Hematopoietic multipotent progenitor cell treated with erythropoietin and hydrocortisone succinate and interleukin-3 and kit ligand, for 4 days (in vitro differentiated cells): ENCODE data around the gene KLHL40.
"Not testable (repeated sequence)": the region's sequence is repeated elsewhere in the genome, so short reads cannot be mapped to it uniquely, and the experiment has no call there.

Experiments
- DNase-seq: peaks from one replicate; pipeline ENCODE4 v3.0.0-alpha.2; 2015

The KLHL40 gene

GRCh38 chr3:42705058-42705767 lies 19.9 kb downstream of the KLHL40 start:
- DNase-seq = no peak

GRCh38 chr3:42705962-42706585 lies 20.7 kb downstream of the KLHL40 start:
- DNase-seq = no peak

- no peak for DNase-seq
Measured at GRCh38 chr3:42706721-42707619, 21.6 kb downstream of the KLHL40 start.

- DNase-seq = no peak
Measured at GRCh38 chr3:42707620-42708355, 22.5 kb downstream of the KLHL40 start.

- DNase-seq = no peak
Measured at GRCh38 chr3:42708611-42709151, 23.3 kb downstream of the KLHL40 start.

GRCh38 chr3:42709621-42710020 lies 24.3 kb downstream of the KLHL40 start:
- no peak for DNase-seq

GRCh38 chr3:42710323-42711021 lies 25.1 kb downstream of the KLHL40 start:
- DNase-seq = no peak

GRCh38 chr3:42711491-42712343 lies 26.4 kb downstream of the KLHL40 start:
- no peak for DNase-seq

GRCh38 chr3:42712344-42712648 lies 27.0 kb downstream of the KLHL40 start:
- no peak for DNase-seq

GRCh38 chr3:42712688-42713372 lies 27.5 kb downstream of the KLHL40 start:
- no peak for DNase-seq

- DNase-seq = no peak
Measured at GRCh38 chr3:42713747-42714146, 28.4 kb downstream of the KLHL40 start.

- no peak for DNase-seq
Measured at GRCh38 chr3:42714171-42714852, 29.0 kb downstream of the KLHL40 start.

- DNase-seq = peak; percentile 60
Measured at GRCh38 chr3:42717306-42717705, 32.0 kb downstream of the KLHL40 start.

GRCh38 chr3:42718338-42718737 lies 33.0 kb downstream of the KLHL40 start:
- DNase-seq = no peak

GRCh38 chr3:42719002-42719401 lies 33.7 kb downstream of the KLHL40 start:
- DNase-seq = no peak

- DNase-seq = peak; percentile 22
Measured at GRCh38 chr3:42720126-42720525, 34.8 kb downstream of the KLHL40 start.

GRCh38 chr3:42721690-42722089 lies 36.4 kb downstream of the KLHL40 start:
- DNase-seq = no peak

GRCh38 chr3:42722442-42722841 lies 37.1 kb downstream of the KLHL40 start:
- DNase-seq = not testable (repeated sequence)

- DNase-seq = no peak
Measured at GRCh38 chr3:42723219-42723618, 37.9 kb downstream of the KLHL40 start.

GRCh38 chr3:42725454-42725853 lies 40.1 kb downstream of the KLHL40 start:
- DNase-seq = no peak
